AG09319 (cell line): Measurements from ENCODE around the gene ACTL10.
A peak's percentile ranks its signal among the peaks of the same experiment; 100 is the strongest.
"Not testable (repeated sequence)": the region's sequence is repeated elsewhere in the genome, so short reads cannot be mapped to it uniquely, and the experiment has no call there.

Source experiments
- DNase-seq: peaks from one replicate; pipeline ENCODE4 v3.0.0-alpha.2; 2010; ENCODE audit warnings: low read depth; ENCODE audit errors: extremely low read depth
- TF ChIP-seq, protein P1 (sequence below): IDR thresholded peaks from 2 replicates; pipeline ENCODE4 v1.5.1; 2011; ENCODE audit warnings: low read depth, mild to moderate bottlenecking, inconsistent platforms, low read length, moderate library complexity

Gene ACTL10

DNA sequence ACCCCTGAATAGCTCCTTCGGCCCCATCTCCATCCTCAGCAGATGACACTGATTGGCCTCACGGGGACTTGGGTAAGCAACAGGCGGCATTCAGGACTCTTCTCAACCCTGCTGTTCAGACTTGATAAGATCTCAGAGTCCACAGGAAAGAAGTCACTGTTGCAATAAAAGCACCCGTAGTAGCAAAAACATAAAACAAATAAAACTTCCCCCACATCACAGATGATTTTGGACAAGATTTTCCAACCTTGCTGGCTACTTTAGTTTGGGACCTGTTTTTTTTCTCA is 21.7 kb upstream of the ACTL10 start:
- TF ChIP-seq, protein P1, sequence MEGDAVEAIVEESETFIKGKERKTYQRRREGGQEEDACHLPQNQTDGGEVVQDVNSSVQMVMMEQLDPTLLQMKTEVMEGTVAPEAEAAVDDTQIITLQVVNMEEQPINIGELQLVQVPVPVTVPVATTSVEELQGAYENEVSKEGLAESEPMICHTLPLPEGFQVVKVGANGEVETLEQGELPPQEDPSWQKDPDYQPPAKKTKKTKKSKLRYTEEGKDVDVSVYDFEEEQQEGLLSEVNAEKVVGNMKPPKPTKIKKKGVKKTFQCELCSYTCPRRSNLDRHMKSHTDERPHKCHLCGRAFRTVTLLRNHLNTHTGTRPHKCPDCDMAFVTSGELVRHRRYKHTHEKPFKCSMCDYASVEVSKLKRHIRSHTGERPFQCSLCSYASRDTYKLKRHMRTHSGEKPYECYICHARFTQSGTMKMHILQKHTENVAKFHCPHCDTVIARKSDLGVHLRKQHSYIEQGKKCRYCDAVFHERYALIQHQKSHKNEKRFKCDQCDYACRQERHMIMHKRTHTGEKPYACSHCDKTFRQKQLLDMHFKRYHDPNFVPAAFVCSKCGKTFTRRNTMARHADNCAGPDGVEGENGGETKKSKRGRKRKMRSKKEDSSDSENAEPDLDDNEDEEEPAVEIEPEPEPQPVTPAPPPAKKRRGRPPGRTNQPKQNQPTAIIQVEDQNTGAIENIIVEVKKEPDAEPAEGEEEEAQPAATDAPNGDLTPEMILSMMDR, result no peak

DNA sequence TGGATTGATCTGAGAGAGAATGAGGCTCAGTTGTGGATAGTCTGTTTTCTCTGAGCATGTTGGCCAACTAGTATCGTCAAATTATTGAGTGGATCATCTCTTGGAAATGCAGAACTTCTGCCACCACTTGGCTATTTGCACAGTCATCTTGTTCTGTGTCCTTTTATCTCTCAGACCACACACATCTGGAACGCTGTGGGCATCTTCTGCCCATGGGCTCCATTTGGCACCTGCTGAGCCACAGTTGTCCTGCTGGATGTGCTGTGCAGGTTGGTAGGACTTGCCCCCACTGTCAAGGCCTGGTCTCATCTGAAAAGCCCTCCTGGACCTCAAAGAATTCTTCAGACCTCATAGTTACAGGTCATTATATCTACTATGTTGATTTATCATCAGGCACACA is 21.3 kb upstream of the ACTL10 start:
- TF ChIP-seq, protein P1, result no peak

More for the DNA sequence above, 21.7 kb upstream of the ACTL10 start:
- DNase-seq, result no peak

DNA sequence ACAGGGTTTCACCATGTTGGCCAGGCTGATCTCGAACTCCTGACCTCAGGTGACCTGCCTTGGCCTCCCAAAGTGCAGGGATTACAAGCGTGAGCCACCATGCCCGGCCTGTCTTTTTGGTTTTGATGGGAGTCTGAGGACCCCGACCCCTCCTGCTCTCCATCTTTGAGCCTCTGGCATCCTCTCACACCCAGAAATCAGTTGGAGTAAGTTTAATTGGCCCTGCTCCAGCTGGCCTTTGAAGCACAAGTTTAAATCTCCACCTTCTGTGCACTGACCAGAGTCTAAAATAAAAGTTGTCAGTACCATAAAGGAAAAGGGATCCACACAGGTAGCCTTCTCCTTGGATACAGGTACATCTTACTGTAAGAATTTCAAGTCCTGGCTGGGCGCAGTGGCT is 20.6 kb upstream of the ACTL10 start:
- TF ChIP-seq, protein P1, result no peak

More for the DNA sequence above, 21.3 kb upstream of the ACTL10 start:
- DNase-seq, result no peak

DNA sequence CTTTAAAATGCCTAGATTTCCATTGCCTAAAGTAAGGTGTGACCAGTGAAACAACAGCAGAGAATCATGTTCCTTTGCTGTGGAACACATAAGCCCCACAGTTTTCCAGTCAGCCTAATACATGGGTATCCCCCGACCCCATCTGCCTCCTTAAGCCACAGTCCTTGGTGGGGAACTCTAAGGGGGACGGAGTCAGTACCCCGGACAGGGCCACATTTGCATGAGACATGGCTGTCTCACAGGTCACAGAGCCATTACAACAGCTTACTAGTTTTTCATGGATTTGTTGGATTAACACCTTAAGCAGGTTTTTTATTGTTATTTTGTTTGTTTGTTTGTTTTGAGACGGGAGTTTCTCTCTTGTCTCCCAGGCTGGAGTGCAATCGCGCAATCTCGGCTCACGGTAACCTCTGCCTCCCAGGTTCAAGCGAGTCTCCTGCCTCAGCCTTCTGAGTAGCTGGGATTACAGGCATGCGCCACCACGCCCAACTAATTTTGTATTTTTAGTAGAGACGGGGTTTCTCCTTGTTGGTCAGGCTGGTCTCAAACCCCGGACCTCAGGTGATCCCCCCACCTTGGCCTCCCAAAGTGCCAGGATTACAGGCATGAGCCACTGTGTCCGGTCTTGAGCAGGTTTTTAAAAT is 19.7 kb upstream of the ACTL10 start:
- not testable (repeated sequence) for DNase-seq

More for the DNA sequence above, 20.6 kb upstream of the ACTL10 start:
- DNase-seq, result no peak

DNA sequence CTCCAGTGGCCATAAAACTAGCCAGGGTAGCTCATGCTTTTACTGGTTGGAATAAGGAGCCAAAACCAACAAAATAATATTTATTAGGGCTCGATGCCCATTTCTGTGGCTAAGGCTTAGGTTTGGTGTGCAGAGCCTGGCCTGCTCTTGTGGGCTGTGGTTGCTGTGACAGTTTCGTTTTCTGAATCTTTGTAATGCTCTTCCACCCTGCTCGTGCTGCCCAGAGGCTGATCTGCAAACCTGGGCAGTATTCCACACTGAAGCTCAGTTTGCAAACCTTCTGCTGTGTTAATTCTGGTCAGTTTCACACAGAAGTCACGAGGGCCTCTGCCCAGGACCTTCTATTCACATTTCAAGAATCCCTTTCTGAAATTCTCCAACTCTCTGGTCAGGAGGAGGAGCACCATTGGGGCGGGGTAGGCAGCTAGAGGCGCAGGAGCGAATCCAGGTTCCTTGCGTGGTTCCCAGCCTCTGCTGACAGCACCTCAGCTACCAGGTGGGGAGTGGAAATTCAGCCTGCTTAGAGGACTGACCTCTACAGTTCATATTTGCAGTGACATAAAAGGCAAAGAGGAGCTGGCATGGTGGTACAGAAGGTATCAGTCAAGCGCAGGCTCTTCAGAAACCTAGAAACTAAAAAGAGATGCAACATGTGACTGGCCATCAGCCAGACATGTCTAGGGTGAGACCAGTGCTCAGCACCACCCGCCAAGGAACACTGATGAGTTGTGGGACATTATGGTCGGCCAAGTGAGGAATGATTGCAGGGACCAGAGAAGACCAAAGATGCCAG is 18.9 kb upstream of the ACTL10 start:
- TF ChIP-seq, protein P1, result no peak
- DNase-seq, result peak; percentile 38

DNA sequence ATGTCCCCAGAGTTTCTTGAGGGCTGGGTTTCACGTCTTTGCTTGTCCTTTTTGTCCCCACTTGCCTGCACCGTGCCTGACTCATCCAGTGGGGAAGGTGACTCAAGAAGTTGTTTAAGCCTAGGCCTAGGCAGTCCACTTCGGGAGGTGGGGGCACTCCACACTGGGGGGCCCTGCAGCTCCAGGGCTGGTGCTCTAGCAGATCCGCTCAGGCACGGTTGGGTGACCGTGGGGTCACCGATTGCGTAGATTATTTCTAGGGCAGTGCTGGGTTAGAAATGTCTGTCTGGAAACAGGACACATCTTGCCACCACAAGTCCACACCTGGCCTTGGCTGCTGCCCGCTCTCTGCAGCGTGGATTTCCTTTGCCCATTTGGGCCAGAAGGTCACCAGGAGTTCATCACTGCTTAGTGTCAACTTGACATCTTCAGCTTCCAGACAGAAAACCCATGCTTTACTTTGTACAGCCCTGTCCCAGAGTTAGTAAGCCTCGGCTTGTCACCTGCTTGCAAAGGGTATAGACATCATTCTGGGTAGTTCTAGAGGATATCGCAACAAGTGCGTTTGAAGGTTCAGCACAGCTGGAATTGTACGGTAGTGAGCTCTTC is 18.2 kb upstream of the ACTL10 start:
- TF ChIP-seq, protein P1, result no peak
- no peak for DNase-seq

DNA sequence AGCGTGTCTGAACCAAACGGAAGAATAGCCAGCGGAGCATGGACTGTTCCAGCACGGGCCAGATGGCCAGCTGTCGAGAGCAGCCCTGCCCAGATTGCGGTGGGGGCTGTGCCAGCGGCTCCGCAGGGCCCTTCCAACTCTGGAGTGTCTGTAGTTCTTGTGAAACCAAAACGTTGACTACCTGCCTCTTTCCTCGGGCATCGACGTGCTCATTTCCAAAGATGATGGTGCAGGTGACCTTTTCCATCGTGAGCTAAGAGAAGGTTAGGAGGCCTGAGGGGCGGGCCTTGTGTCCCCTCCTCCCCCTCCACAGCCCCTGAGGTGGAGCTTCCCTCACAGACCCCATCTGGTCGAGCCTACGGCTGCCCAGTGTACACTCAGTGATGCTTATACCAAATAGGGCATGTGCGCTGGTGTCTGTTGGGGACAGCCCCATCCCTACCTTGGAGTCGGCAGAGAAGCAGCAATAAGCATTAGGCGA is 17.5 kb upstream of the ACTL10 start:
- DNase-seq, result no peak
- TF ChIP-seq, protein P1, result no peak
